Small intestine (tissue), 7 donors: ENCODE data around the gene RPL3. TPM values are rescaled to one million over a fixed set of nuclear protein-coding genes. Genes with fewer than 3 reads are reported as not detected.

Source experiments
- DNase-seq, 2 donors: peaks; one replicate each; pipeline versions ENCODE4 v3.0.0 to v3.0.0-alpha.2; 2013
- FAIRE-seq: peaks from 2 replicates; lab custom pipeline; 2012; peaks lifted over from hg19 to GRCh38; lab: Jason Lieb, UNC
- H3K27ac ChIP-seq, 3 donors: one replicate each; pipeline ENCODE4 v1.5.1; 2013; ENCODE audit warnings: low read length in 2 of 3, mild to moderate bottlenecking in 2 of 3, control low read depth in 1 of 3, inconsistent platforms in 1 of 3, low read depth in 1 of 3, moderate library complexity in 1 of 3
- H3K27me3 ChIP-seq, 3 donors: one replicate each; pipeline ENCODE4 v1.6.1; 2013; ENCODE audit warnings: low read length in 3 of 3, inconsistent platforms in 1 of 3; ENCODE audit not compliant: control insufficient read depth in 3 of 3, insufficient read depth in 3 of 3
- H3K36me3 ChIP-seq, 3 donors: one replicate each; pipeline ENCODE4 v1.6.1; 2013; ENCODE audit warnings: low read length in 3 of 3, inconsistent platforms in 1 of 3, low read depth in 1 of 3, mild to moderate bottlenecking in 1 of 3, moderate library complexity in 1 of 3; ENCODE audit not compliant: control insufficient read depth in 3 of 3, insufficient read depth in 2 of 3
- H3K4me1 ChIP-seq, 3 donors: one replicate each; pipeline ENCODE4 v1.6.1; 2013; ENCODE audit warnings: low read length in 2 of 3, inconsistent platforms in 1 of 3, low read depth in 1 of 3, mild to moderate bottlenecking in 1 of 3, moderate library complexity in 1 of 3; ENCODE audit not compliant: control insufficient read depth in 3 of 3, insufficient read depth in 2 of 3
- H3K4me3 ChIP-seq, 3 donors: one replicate each; pipeline ENCODE4 v1.5.1; 2013; ENCODE audit warnings: low read length in 3 of 3, control low read depth in 1 of 3, inconsistent platforms in 1 of 3, low read depth in 1 of 3, mild to moderate bottlenecking in 1 of 3, moderate library complexity in 1 of 3
- H3K9me3 ChIP-seq, 2 donors: one replicate each; pipeline ENCODE4 v1.6.1; 2013; ENCODE audit warnings: low read depth in 1 of 2, low read length in 1 of 2; ENCODE audit not compliant: control insufficient read depth in 2 of 2, insufficient read depth in 1 of 2
- WGBS, 3 donors: extraction: QIAGEN DNeasy Blood & Tissue Kit; methylation state at CpG; one replicate each; pipeline ENCODE4 v1.1.7; 2013; 5-methylcytosine and 5-hydroxymethylcytosine counted together
- polyA plus RNA-seq, 4 donors: library from polyadenylated mRNA; stranded (reverse) in 3 of 4; unstranded in 1 of 4; fragments of 200-250 nt in 3 of 4; fragments of 120-200 nt in 1 of 4; gene quantifications; one replicate each; pipeline versions ENCODE4 v1.2.1 to v1.2.3, GENCODE V29; 2013
- donor health status: healthy with polysubstance abuse.
- donor health status: control.
- donor health status: control.
- donor health status: Bipolar disorder and iron deficiency.
- donor health status: healthy.

The RPL3 gene
- polyA plus RNA-seq, 4 donors = 1,757 to 4,298 (median 3,733) TPM

DNA sequence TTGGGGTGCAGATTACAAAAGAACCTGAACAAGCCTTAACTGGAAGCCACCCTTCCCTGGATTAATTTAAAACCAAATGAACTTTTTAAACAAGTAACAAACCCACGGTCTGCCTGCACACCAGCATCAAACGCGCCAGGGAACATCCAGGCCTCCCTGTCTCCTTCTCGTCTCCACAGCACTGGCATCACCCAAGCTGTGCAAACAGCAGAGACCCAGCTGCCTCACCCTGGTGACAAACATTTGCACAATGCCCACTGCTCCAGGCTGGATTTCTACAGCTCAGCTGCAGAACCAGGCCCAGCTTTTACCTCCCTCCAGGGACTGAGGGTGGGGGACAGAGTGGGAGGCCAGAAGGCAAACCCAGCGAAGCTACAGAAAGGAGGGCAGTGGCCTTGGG is 7.0 kb downstream of the RPL3 start:
- 74 to 79% (median 78%) methylated on average over 5 of the region's 5 CpGs for WGBS, 3 donors
- H3K4me1 ChIP-seq = peaks cover 0 to 23% (median 5%) of the 10 kb centered on the region in 3 donors
- DNase-seq (no peak), FAIRE-seq (no peak)
- H3K36me3 ChIP-seq = peaks cover 21 to 65% (median 26%) of the 10 kb centered on the region in 3 donors
- no peak overlapping the region for H3K27ac ChIP-seq
- no peaks in the 10 kb centered on the region for H3K27me3 ChIP-seq
- no peaks in the 10 kb centered on the region for H3K9me3 ChIP-seq
- no peak overlapping the region for H3K4me3 ChIP-seq

DNA sequence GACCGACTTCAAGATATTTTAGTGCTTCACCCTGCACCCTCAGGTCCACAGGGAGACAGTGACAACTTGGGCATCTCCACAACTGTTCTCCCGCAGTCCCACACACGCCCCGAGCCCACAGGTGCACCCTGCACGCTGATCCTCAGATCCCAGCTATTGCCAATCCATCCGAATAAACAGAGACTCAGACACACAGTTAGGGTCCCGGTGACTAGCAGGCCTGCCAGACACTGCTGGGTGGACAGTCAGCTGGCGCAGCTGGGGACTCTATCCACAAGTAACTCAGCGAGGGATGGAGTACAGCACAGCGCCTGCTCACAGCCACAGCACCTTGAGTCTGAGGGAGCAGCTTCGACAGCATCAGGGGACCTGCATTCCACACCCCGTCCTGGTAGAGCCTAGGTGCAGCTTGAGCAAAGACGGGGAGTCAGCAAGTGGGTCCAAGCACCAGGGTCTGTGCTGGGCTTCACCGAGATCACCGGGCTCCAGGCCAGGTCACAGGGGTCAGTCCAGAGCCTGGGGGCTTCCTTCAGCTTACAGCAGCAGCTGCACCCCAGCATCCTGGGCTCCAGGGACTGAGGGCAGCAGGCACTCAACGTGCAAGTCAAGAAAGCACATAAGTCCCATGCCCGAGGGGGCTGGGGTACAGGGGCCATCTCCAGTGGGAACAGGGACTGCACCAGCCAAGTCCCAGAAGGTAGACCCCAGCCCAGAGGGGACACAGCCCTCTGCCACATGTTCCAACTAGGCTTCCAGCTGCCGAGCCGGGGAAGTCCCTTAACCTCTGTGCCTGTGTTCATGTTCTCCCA is 7.6 kb downstream of the RPL3 start:
- peaks cover 21 to 59% (median 23%) of the 10 kb centered on the region in 3 donors for H3K36me3 ChIP-seq
- H3K4me1 ChIP-seq = peaks cover 0 to 17% (median 4%) of the 10 kb centered on the region in 3 donors
- no peak overlapping the region for H3K4me3 ChIP-seq
- DNase-seq (no peak), FAIRE-seq (no peak)
- H3K27ac ChIP-seq = no peak overlapping the region
- H3K27me3 ChIP-seq = no peaks in the 10 kb centered on the region
- no peaks in the 10 kb centered on the region for H3K9me3 ChIP-seq
- 85 to 86% (median 86%) methylated on average over 19 of the region's 19 CpGs for WGBS, 3 donors

DNA sequence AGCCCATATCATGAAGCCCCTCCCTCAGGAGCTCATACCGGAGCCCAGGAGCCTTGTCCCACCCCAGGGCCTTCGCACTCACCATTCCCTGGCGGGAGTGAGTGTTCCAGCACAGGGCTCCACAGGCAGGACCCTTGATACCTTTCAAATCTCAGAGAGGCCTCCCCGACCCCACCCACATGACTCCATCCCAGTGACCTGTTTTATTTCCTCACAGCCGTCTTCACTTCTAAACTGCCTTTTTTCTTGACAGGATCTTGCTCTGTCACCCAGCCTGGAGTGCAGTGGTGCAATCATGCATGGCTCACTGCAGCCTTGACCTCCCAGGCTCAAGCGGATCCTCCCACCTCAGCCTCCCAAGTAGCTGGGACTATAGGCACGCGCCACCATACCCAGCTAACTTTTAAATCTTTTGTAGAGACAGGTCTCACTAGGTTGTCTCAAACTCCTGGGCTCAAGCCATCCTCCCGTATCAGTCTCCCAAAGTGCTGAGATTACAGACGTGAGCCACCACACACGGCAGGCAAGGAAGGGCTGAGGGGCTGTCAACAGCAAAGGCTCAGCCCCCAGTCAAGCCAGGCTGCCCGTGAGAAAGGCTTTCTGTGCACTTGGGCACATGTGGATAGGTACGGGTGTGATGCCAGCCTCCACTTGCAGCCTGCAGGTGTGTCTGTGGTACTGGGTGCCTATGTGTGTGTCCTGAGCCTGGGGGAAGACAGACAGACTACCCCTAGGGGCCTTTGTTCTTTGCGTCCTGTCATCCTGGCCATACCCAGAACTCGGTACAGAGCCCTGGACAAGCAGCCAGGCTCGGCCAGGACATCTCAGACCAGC is 9.3 kb downstream of the RPL3 start:
- FAIRE-seq (no peak), DNase-seq (no peak)
- Histone ChIP-seq H3K27ac (peak overlapping the region in 1 of 3 donors; percentile 17), H3K36me3 (peaks cover 19 to 42% (median 21%) of the 10 kb centered on the region in 3 donors), H3K9me3 (no peaks in the 10 kb centered on the region), H3K4me3 (no peak overlapping the region), H3K4me1 (peaks cover 0 to 3% (median 2%) of the 10 kb centered on the region in 3 donors), H3K27me3 (no peaks in the 10 kb centered on the region)
- 69 to 74% (median 73%) methylated on average over 16 of the region's 16 CpGs for WGBS, 3 donors

DNA sequence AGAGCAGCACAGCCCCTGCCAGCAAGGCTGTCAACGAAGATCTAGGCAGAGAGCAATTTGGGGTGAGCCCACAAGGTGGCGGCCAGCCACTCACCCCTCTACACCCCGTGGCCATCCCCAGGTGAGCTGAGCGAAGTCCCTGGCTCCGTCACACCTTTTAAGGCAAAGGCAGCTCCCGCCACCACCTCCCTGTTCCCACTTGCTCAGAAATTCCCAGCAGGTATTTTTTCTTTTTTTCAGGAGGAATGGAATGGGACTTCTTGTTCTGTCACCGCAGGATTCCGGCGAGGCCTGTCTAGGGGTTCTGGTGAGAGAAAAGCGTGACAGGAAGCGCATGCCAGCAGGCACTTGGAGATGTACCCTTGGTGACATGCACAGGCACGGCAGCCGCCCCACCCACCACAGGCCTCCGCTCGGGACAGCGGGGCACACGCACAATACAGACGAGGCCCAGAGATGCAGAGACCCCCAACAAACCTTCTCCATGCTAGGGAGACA is 10.0 kb downstream of the RPL3 start:
- peak overlapping the region in 1 of 3 donors; percentile 48 for H3K27ac ChIP-seq
- no peak for FAIRE-seq
- H3K4me3 ChIP-seq = no peak overlapping the region
- 52 to 75% (median 56%) methylated on average over 18 of the region's 18 CpGs for WGBS, 3 donors
- no peak for DNase-seq
- peaks cover 13 to 35% (median 14%) of the 10 kb centered on the region in 3 donors for H3K36me3 ChIP-seq
- no peaks in the 10 kb centered on the region for H3K9me3 ChIP-seq
- peaks cover 0 to 3% (median 2%) of the 10 kb centered on the region in 3 donors for H3K4me1 ChIP-seq
- no peaks in the 10 kb centered on the region for H3K27me3 ChIP-seq

DNA sequence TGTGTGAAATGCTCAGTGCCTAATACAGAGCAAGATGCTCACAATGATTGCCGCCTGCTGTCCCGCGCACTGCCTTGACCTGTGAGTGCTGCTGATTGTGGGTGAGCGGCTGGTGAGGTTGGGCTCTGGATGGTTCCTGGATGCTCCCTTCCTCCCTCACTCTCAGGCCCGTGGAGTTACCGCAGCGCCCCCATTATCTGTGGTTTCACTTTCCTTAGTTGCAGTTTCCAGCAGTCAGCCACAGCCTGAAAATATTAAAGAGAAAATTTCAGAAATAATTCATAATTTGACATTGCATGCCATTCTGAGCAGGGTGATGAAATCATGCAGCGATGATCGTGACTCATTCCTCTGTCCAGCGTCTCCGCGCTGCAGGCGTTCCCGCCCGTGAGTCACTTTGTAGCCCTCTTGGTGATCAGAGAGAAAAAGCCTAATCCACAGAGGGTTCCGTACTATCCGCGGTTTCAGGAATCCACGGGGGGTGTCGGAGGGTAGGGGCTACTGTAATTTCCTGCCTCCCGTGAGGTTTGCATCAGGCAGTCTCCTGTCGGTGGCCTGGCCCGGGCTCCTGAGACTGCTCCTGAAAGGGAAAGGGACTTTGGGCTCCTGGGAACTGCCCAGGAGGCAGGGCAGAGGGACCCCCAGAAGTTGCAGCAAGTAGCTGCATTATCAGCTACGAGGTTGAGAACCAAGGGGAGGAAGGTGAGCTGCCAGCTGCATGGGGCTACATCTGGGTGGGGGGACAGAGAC is 10.6 kb downstream of the RPL3 start:
- FAIRE-seq (no peak), DNase-seq (no peak)
- 21 to 31% (median 27%) methylated on average over 24 of the region's 24 CpGs for WGBS, 3 donors
- no peaks in the 10 kb centered on the region for H3K27me3 ChIP-seq
- H3K4me1 ChIP-seq = peaks cover 0 to 2% (median 0%) of the 10 kb centered on the region in 3 donors
- peak overlapping the region in 1 of 3 donors; percentile 55 for H3K27ac ChIP-seq
- no peaks in the 10 kb centered on the region for H3K9me3 ChIP-seq
- peaks cover 7 to 29% (median 8%) of the 10 kb centered on the region in 3 donors for H3K36me3 ChIP-seq
- H3K4me3 ChIP-seq = no peak overlapping the region

DNA sequence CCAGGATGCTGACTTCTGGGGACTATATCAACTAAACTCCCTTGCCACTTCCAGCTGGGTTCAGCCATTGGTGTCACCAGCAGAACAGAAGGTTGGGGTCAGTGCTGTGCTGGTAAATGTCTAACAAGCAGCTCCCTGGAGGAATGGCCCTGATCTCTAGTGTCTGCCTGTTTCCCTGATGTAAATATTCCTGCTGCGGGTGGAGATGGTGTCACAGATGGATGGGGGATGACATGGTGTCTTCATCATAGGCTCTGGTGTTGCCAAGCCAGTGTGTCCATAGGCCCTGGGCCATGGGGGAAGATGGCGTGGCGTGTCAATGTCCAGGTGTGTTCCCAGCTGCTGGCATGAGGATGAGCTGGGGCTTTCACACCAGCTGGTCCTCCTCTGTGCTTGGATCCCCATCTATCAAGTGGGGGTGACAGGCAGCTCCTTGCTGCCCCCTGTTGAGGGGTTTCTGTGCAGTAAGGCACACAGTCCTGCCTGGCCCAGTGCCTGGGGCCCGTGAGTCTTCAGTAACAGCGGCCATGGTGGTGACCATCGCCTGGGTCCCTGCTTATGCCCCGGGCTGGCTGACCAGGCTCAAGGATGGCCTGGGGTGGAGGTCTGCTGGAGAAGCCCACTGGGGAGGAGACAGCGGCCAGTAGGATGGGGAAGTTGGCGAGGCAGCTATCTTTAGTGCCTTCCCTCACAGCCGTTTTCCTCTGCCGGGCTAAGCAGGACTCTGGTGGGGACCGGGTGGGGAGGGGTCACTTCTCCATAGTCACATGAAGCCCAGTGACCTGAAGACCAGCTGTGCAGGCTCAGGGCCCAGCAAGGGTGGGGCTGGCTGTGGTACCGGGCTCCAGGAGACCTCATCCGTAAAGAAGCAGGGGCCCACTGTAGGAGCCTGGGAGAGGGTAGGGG is 12.7 kb downstream of the RPL3 start:
- Histone ChIP-seq H3K4me3 (no peak overlapping the region), H3K27me3 (no peaks in the 10 kb centered on the region), H3K4me1 (peaks cover 0 to 2% (median 0%) of the 10 kb centered on the region in 3 donors), H3K9me3 (no peaks in the 10 kb centered on the region), H3K27ac (no peak overlapping the region), H3K36me3 (peaks cover 0 to 8% (median 0%) of the 10 kb centered on the region in 3 donors)
- no peak for DNase-seq
- no peak for FAIRE-seq
- 69 to 75% (median 74%) methylated on average over 14 of the region's 14 CpGs for WGBS, 3 donors

DNA sequence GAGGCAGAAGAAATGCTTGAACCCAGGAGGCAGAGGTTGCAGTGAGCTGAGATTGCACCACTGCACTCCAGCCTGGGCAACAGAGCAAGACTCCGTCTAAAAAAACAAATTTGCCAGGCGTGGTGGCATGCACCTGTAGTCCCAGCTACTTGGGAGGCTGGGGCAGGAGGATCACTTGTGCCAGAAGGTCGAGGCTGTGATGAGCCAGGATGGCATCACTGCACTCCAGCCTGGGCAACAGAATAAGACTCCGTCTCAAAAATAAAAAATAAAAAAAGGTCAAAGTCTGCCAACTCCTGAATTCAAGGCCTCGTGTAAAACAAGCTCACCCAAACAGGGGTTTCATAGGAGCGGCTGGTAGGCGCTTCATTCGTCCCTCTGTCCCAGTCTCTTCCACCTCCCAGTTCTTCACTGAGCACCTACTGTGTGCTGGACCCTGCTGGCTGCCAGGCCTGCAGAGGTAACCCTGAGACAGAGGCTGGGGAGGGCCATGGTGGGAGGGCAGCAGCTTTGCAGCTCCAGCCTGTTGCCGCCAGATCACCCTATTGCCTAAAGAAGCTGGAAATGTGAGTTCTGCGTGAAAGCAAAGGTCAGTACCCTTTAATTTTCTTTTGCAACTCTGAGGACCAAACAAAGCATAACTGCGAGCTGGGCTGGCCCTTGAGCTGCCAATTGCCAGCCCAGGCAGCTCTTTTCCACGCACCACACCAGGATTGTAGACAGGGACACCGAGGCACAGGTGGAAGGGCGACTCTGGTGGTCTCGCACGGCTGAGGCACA is 15.3 kb downstream of the RPL3 start:
- 72 to 85% (median 78%) methylated on average over 16 of the region's 16 CpGs for WGBS, 3 donors
- Histone ChIP-seq H3K36me3 (no peaks in the 10 kb centered on the region), H3K27ac (no peak overlapping the region), H3K4me3 (no peak overlapping the region), H3K27me3 (peaks cover 0 to 5% (median 0%) of the 10 kb centered on the region in 3 donors), H3K9me3 (no peaks in the 10 kb centered on the region), H3K4me1 (peaks cover 0 to 3% (median 2%) of the 10 kb centered on the region in 3 donors)
- FAIRE-seq (no peak), DNase-seq (no peak)
